Osteocyte (in vitro differentiated cells): Measurements from ENCODE around the gene RPTOR. TPM values are rescaled to one million over a fixed set of nuclear protein-coding genes. Genes with fewer than 3 reads are reported as not detected.

Source experiments
- DNase-seq: peaks from one replicate; pipeline ENCODE4 v3.0.0; 2021; ENCODE audit warnings: mixed read lengths; ENCODE audit not compliant: unreplicated experiment; ENCODE audit errors: extremely low spot score
- H3K27ac Mint-ChIP-seq: one replicate; pipeline ENCODE4 v1.8.0; 2021; ENCODE audit warnings: mild to moderate bottlenecking, mixed read lengths; ENCODE audit not compliant: unreplicated experiment
- H3K27me3 Mint-ChIP-seq: one replicate; pipeline ENCODE4 v1.8.0; 2021; ENCODE audit warnings: mixed read lengths; ENCODE audit not compliant: unreplicated experiment
- H3K36me3 Mint-ChIP-seq: one replicate; pipeline ENCODE4 v1.8.0; 2021; ENCODE audit warnings: mixed read lengths; ENCODE audit not compliant: unreplicated experiment
- H3K4me1 Mint-ChIP-seq: one replicate; pipeline ENCODE4 v1.8.0; 2021; ENCODE audit warnings: mixed read lengths; ENCODE audit not compliant: unreplicated experiment
- H3K4me3 Mint-ChIP-seq: one replicate; pipeline ENCODE4 v1.8.0; 2021; ENCODE audit warnings: mild to moderate bottlenecking, moderate library complexity, mixed read lengths; ENCODE audit not compliant: unreplicated experiment
- H3K9me3 Mint-ChIP-seq: one replicate; pipeline ENCODE4 v1.8.0; 2021; ENCODE audit warnings: mixed read lengths; ENCODE audit not compliant: unreplicated experiment
- CTCF ChIP-seq: fragments of 200-600 bp; sonication (generic); IDR thresholded peaks from 2 replicates; pipeline ENCODE4 v1.5.0; 2021; ENCODE audit warnings: antibody characterized with exemption, mild to moderate bottlenecking, moderate library complexity
- total RNA-seq: library from RNA; stranded (reverse); gene quantifications from 2 replicates; pipeline ENCODE4 v1.2.1, GENCODE V29; 2021

The RPTOR gene
- total RNA-seq, 1 donor from 2014 or later, result 36.0 TPM

- H3K4me1 Mint-ChIP-seq, result peaks cover 94% of the 10 kb centered on the region
- H3K9me3 Mint-ChIP-seq, result peaks cover 3% of the 10 kb centered on the region
- peaks cover 3% of the 10 kb centered on the region for H3K36me3 Mint-ChIP-seq
- no peak for TF ChIP-seq CTCF
- H3K27me3 Mint-ChIP-seq, result no peaks in the 10 kb centered on the region
- no peak for DNase-seq
- no peak overlapping the region for H3K4me3 Mint-ChIP-seq
- peak overlapping the region; percentile 84 for H3K27ac Mint-ChIP-seq
These were observed 242.2 kb downstream of the RPTOR start for GRCh38 chr17:80786887-80787286.

GRCh38 chr17:80787881-80788280, 243.2 kb downstream of the RPTOR start:
- peaks cover 95% of the 10 kb centered on the region for H3K4me1 Mint-ChIP-seq
- DNase-seq, result no peak
- peak overlapping the region; percentile 84 for H3K27ac Mint-ChIP-seq
- no peaks in the 10 kb centered on the region for H3K27me3 Mint-ChIP-seq
- H3K9me3 Mint-ChIP-seq, result peaks cover 3% of the 10 kb centered on the region
- no peak for TF ChIP-seq CTCF
- peaks cover 3% of the 10 kb centered on the region for H3K36me3 Mint-ChIP-seq
- no peak overlapping the region for H3K4me3 Mint-ChIP-seq

- H3K36me3 Mint-ChIP-seq, result peaks cover 5% of the 10 kb centered on the region
- H3K27ac Mint-ChIP-seq, result peak overlapping the region; percentile 98
- H3K27me3 Mint-ChIP-seq, result no peaks in the 10 kb centered on the region
- peaks cover 3% of the 10 kb centered on the region for H3K9me3 Mint-ChIP-seq
- DNase-seq, result no peak
- no peak for TF ChIP-seq CTCF
- H3K4me1 Mint-ChIP-seq, result peaks cover 94% of the 10 kb centered on the region
- H3K4me3 Mint-ChIP-seq, result peak overlapping the region; percentile 43
These were observed 244.8 kb downstream of the RPTOR start for GRCh38 chr17:80789356-80789902.

- Mint-ChIP-seq H3K4me3 (peak overlapping the region; percentile 51), H3K27ac (peak overlapping the region; percentile 98), H3K4me1 (peaks cover 95% of the 10 kb centered on the region), H3K9me3 (peaks cover 3% of the 10 kb centered on the region), H3K27me3 (no peaks in the 10 kb centered on the region), H3K36me3 (peaks cover 5% of the 10 kb centered on the region)
- no peak for DNase-seq
- TF ChIP-seq CTCF, result no peak
These were observed 245.6 kb downstream of the RPTOR start for GRCh38 chr17:80790021-80790765.

- no peak for DNase-seq
- no peak for TF ChIP-seq CTCF
- Mint-ChIP-seq H3K4me1 (peaks cover 95% of the 10 kb centered on the region), H3K27ac (peak overlapping the region; percentile 98), H3K9me3 (peaks cover 3% of the 10 kb centered on the region), H3K27me3 (no peaks in the 10 kb centered on the region), H3K36me3 (peaks cover 5% of the 10 kb centered on the region), H3K4me3 (peak overlapping the region; percentile 8)
These were observed 246.5 kb downstream of the RPTOR start for GRCh38 chr17:80790981-80791742.
